CD1c-positive myeloid dendritic cell (primary cell): ENCODE results near the gene SAMD3.
A peak's percentile ranks its signal among the peaks of the same experiment; 100 is the strongest.
"Not testable (repeated sequence)": the region's sequence is repeated elsewhere in the genome, so short reads cannot be mapped to it uniquely, and the experiment has no call there.

Experiments
- DNase-seq: peaks from one replicate; pipeline ENCODE4 v3.0.0-alpha.2; 2016; ENCODE audit errors: extremely low spot score

Gene SAMD3

GRCh38 chr6:130176378-130176777, 46.4 kb downstream of the SAMD3 start:
- no peak for DNase-seq

DNA sequence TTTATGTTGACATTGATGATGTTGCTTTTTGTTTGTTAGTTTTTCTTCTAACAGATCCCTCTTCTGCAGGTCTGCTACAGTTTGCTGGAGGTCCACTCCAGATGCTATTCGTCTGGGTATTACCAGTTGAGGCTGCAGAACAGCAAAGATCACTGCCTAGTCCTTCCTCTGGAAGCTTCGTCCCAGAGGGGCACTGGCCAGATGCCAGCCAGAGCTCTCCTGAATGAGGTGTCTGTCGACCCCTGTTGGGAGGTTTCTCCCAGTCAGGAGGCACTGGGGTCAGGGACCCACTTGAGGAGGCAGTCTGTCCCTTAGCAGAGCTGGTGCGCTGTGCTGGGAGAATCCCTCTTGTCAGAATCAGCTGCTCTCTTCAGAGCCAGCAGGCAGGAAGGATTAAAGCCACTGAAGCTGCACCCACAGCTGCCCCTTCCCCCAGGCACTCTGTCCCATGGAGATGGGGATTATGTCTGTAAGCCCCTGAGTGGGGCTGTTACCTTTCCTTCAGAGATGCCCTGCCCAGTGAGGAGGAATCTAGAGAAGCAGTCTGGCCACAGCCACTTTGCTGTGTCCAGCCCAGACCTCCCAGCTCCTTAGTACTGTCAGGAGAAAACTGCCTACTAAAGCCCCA, 49.3 kb downstream of the SAMD3 start:
- not testable (repeated sequence) for DNase-seq

GRCh38 chr6:130170160-130170559, 52.6 kb downstream of the SAMD3 start:
- DNase-seq = not testable (repeated sequence)

DNA sequence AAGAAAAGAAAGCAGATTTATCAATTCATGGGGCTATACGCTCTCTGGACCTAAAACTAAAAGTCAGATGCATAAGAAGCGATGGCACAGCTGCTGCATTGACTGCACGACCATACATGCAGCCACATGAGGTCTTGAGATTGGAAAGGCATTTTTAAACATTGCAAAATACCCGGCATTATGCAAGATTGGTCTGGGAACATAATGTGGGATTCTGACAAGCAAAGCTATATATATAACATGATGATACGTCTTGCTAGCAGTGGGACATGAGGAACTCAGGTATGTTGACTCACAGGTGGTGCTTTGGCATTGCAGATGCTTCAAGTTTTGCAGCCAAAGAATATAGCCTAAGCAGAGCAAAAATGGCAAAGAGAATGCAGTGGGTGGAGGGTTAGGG, 55.1 kb downstream of the SAMD3 start:
- no peak for DNase-seq

GRCh38 chr6:130164251-130164650, 58.5 kb downstream of the SAMD3 start:
- no peak for DNase-seq

GRCh38 chr6:130163266-130163665, 59.5 kb downstream of the SAMD3 start:
- DNase-seq = no peak

DNA sequence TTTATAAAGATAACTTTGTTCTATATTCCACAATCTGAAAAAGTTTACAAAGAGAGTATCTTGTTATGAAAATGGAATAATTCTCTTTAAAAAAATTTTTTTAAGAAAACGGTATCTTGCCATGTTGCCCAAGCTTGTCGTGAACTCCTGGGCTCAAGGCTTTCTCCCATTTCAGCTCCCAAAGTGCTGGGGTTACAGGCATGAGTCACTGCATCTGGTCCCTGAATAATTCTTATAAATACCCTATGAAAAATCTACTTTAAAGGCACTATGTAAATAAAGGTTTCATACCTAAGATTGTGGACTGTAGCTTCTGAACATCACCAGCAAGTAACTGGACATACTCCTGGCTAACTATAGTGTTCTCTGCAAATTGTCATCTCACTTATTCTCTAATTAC, 60.3 kb downstream of the SAMD3 start:
- no peak for DNase-seq

GRCh38 chr6:130161683-130162404, 60.9 kb downstream of the SAMD3 start:
- DNase-seq = no peak

DNA sequence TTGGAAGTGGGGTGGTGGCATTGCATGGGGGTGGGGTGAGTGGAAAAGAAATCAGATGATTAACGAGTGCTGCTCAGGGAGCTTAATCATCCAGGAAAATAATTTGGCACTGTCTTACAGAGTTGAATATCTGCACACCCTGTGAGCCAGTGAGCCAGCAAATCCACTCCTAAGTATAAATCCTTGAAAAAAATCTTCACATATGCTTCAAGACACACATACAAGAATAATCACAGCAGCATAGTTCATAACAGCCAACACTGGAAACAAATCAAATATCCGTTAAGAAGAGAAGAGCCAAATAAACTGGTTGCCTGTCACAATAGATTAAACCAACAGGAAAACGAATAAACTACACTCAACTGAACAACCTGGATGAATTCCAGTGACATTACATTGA, 62.8 kb downstream of the SAMD3 start:
- DNase-seq = no peak

DNA sequence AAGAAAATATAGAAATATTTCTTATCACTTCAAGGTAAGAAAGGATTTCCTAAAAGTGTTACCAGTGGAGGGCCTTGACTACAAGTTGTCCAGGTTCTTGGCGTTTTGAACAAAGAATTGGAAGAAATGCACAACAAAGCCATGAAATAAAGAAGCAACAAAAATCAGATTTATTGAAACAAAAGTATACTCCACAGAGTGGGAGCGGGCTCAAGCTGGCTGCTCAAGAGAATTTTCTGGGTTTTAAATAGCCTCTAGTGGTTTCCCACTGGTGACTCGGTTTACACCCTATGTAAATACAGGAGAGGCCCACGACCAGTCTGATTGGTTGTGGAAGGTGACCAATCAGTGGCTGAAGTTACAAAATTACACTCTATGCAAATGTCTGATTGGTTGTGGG, 64.2 kb downstream of the SAMD3 start:
- no peak for DNase-seq

- no peak for DNase-seq
These were observed 64.7 kb downstream of the SAMD3 start for GRCh38 chr6:130158056-130158455.

DNA sequence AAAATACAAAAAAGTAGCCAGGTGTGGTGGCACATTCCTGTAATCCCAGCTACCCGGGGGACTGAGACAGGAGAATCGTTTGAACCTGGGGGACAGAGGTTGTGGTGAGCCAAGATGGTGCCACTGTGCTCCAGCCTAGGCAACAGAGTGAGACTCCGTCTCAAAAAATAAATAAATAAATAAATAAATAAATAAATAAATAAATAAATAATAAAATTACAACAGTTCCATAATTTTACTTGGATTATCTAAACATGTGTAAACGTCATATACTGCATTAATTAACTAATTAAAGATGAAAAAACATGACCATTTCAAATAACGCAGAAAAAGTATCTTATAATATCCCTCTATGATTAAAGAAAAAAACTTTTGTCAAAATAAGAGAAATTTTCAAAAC, 65.8 kb downstream of the SAMD3 start:
- no peak for DNase-seq

DNA sequence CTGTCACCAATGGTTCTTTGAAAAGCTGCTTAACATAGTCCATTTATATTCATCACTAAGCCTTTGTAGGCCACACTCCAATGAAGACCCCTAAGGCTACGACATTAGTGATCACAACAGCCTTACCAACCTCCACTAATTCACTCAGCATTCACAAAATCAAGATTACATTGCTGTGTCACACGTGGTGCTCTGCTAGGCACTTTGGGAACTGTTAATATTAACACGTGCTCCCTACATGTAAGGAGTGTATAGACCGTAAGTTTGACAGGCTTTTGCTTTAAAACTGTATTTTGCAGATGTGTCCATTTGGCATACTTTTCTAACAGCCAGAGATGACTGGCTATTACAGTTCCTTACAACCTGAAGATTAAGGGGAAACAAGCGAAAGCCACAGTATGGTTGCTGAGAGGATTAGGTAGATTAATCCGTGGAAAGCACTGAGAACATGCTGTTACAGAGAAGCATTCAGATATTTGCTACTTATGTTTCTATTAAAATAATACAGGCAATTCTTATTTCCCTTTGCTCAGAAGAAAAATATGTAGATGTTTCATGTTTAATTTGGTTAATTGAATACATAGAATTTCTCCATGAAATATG, 69.7 kb downstream of the SAMD3 start:
- DNase-seq = no peak

DNA sequence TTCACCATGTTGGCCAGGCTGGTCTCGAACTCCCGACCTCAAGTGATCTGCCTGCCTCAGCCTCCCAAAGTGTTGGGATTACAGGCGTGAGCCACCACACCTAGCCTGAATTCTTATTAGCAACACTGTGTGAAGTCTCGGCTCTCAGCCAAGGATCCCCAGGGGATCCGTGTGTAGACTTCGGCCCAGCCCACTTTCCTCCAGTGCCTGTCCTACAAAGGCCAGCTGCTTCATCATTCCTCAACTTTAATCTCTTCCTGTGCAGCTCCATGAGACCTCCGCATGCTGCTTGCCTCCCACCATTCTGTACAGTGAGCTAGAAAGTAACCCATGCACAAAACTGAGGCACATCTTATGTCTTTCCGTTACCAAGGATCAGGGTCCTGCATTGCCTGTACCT, 71.8 kb downstream of the SAMD3 start:
- DNase-seq = no peak

GRCh38 chr6:130149016-130149415, 73.7 kb downstream of the SAMD3 start:
- DNase-seq = not testable (repeated sequence)

GRCh38 chr6:130148181-130148580, 74.6 kb downstream of the SAMD3 start:
- DNase-seq = peak; percentile 5

DNA sequence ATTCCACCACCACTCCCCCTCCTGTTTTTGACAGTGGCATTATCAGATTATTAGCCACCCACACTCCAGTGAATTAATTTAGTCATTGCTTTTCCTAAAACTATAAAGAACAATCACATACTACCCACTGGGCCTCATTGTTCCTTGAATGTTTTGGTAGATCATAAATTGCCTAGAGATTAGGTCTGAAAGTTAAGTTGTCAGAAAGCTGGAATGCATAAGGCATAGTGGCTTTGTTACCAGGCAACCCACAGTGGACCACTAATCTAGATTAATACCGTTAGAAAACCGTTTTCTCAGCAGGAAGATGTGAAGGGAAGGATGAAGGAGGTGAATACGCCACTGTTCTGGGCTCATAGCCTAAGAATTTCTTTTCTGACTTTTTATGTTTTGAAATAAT, 75.6 kb downstream of the SAMD3 start:
- DNase-seq = no peak

DNA sequence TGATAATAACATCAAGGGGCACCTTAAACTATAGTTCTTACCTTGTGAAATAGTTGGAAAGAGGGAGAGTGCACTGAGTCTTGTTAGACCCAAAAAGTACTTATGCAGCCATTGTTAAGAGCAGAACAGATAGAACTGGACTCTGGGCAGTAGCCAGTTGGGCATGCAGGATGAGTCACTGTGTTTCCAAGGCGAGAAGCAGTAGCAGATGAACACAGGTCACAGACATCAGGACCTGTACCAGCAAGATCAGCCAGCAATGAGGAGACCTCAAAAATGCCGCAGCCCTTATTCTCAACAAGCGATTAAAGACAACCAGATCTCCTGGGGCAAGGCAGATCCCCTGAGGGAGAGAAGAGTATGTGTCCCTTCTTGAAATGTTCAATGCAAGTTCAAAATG, 79.0 kb downstream of the SAMD3 start:
- no peak for DNase-seq

DNA sequence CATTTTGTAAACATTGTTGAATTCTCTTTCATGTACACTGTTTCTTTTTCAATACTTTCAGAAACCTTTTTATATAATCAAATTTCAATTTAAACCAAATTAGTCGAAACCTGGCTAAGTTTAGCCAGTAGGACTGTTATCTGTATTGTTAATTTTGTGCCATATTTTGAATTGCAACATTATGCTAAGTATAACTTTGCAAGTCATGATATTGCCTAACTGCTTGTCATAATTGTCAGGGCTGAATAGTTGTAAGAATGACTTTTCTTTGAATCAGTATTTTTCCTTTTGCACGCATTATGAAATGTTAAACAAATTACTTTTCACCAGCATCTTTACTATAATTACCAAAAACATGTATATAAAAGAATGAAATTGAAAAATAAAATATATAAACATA, 82.7 kb downstream of the SAMD3 start:
- DNase-seq = peak; percentile 29

DNA sequence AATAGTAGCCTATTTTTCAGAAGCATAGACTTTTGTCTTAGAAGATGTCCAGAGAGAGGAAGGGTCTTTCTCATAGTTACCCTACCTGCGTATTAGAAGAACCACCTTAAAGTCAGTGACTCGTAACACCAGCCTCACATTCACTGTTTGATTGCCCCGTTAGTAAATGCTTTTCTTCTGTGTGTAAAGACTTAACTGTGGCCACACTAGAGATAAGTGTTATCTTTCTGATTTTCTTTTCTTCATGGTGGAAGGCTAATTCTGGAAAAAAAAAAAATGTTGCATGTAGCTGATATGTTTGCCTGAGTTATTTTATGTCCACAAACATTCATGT, 83.9 kb downstream of the SAMD3 start:
- no peak for DNase-seq

DNA sequence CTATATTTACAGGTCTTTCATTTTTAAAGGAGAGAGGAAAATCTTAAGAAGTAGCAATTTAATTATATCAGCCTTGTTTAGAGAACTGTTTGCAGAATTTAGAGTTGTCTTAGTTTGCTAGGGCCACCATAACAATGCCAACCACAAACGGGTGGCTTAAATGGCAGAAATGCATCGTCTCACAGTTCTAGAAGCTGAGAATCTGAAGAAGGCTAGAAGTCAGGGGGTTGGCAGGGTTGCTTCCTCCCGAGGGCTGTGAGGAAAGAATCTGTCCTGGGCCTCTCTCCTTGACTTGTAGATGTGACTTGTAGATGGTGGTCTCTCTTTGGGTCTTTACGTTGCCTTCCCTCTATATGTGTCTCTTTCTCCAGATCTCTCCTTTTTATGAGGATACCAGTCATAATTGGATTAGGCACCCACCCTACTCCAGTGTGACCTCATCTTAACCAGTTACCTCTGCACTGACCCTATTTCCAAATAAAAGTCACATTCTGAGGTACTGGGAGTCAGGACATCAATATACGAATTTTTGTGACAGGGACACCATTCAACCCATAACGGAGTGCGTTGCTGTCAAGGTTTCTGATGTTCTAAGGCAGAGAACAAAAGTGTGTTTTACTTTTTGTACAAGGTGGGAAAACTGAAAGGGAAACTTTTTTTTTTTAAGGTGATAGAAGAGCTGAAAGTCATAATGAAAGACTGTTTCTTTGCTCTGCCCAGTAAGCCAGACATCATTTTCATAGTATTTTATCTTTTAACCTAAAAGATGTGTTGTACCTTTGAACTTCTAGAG, 84.4 kb downstream of the SAMD3 start:
- no peak for DNase-seq

GRCh38 chr6:130136798-130137197, 86.0 kb downstream of the SAMD3 start:
- no peak for DNase-seq

DNA sequence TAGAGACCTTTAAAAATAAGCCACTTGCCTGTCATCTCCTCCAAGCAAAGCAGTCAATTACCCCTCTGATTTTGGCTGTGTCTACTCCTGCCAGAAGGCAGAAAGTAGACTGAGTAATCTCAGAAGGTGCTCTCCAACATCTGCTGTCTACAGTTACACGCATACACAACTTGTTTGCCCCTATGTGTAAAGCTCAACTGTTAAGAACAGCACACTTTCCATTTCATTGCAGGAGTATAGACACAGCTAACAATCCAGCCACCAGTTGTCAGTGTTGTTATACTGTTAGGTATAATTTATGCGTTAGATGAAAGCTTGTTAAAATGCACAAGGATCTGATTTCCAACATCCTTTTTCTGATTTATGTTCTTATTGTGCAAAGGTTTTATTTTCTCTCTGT, 88.2 kb downstream of the SAMD3 start:
- DNase-seq = no peak
